GM23248 (cell line): ENCODE results near the gene L3MBTL2.

ENCODE experiments used
- EZH2 ChIP-seq: fragments of 200-600 bp; sonication (generic); IDR thresholded peaks from 2 replicates; pipeline ENCODE4 v1.6.1; 2018; ENCODE audit warnings: antibody characterized with exemption, mild to moderate bottlenecking; ENCODE audit not compliant: insufficient read depth, poor library complexity, severe bottlenecking
- EZH2phosphoT487 ChIP-seq: fragments of 200-600 bp; sonication (generic); IDR thresholded peaks from 2 replicates; pipeline ENCODE4 v1.6.1; 2018; ENCODE audit warnings: antibody characterized with exemption, moderate library complexity, mild to moderate bottlenecking, low read depth; ENCODE audit not compliant: insufficient read depth

DNA sequence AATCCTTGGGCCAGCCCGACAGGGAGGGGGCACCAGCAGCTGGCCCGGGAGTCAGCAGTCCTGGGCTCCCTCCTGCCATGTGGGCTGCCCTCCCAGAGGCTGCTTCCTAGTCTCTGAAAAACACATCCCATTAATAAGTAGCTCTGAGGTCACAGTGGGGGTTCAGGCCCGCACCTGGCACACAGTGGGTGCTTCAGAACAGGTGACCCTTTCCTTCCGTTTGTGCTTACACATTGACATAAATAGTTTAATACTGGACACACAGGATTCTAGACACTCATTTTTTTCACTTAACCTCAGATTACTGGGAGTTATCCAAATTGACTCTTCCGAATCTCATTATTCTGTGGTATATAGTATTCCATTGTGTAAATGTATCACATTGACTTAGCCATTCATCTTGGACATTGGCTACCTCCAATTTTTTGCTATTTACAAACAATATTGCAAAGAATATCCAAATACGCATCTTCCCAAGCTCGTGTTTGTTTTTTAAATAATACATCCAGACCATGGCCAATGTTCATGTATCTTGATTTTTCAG lies 36.1 kb downstream of the L3MBTL2 start:
- TF ChIP-seq EZH2, result no peak
- TF ChIP-seq EZH2phosphoT487, result no peak
